Uterus (tissue), 2 donors: ENCODE data around the gene ACSM4.

Experiments
- POLR2A ChIP-seq, 2 donors: fragments of 450-650 bp; IDR thresholded peaks; one replicate each; pipeline ENCODE4 v1.6.1; 2016; ENCODE audit warnings: antibody characterized with exemption in 2 of 2, mild to moderate bottlenecking in 1 of 2, moderate library complexity in 1 of 2
- TF ChIP-seq, protein P1 (sequence below), 4 experiments: fragments of 200-600 bp in 2 of 4; fragments of 450-650 bp in 2 of 4; sonication (generic) in 2 of 4; IDR thresholded peaks; one replicate each; pipeline ENCODE4 v1.5.1; 2016 to 2019; ENCODE audit warnings: antibody characterized with exemption in 4 of 4, mild to moderate bottlenecking in 2 of 4, moderate library complexity in 1 of 4

DNA sequence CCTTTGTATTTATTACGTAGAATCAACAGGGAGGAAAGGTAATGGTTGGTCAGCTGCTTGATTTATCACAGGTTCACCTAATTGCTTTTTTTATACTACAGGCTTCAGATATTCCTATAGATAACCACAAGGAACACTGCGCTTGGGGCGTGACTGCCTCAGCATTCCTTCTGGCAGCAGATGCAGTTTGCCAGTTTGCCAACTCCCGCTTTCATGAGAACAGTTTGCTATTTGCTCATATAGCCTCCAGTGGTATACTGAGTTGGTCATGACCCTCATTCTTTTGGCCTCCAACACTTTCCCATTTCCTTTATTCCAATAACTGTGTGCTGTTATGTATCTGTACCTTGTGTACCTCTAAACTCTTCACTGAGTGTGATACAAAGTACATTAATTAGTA is 38.6 kb upstream of the ACSM4 start:
- TF ChIP-seq POLR2A (IDR thresholded peaks at IDR 0.05), result no peak
- TF ChIP-seq, protein P1, sequence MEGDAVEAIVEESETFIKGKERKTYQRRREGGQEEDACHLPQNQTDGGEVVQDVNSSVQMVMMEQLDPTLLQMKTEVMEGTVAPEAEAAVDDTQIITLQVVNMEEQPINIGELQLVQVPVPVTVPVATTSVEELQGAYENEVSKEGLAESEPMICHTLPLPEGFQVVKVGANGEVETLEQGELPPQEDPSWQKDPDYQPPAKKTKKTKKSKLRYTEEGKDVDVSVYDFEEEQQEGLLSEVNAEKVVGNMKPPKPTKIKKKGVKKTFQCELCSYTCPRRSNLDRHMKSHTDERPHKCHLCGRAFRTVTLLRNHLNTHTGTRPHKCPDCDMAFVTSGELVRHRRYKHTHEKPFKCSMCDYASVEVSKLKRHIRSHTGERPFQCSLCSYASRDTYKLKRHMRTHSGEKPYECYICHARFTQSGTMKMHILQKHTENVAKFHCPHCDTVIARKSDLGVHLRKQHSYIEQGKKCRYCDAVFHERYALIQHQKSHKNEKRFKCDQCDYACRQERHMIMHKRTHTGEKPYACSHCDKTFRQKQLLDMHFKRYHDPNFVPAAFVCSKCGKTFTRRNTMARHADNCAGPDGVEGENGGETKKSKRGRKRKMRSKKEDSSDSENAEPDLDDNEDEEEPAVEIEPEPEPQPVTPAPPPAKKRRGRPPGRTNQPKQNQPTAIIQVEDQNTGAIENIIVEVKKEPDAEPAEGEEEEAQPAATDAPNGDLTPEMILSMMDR (IDR thresholded peaks at IDR 0.05), result no peak
